GM23338 (cell line): ENCODE data around the gene MRPS27. TPM values are rescaled to one million over a fixed set of nuclear protein-coding genes. Genes with fewer than 3 reads are reported as not detected.
A peak's percentile ranks its signal among the peaks of the same experiment; 100 is the strongest.

Experiments
- ATAC-seq: fragments of 200-7000 bp; cut with Tn5 transposase; 3 replicates; pipeline ENCODE4 v1.9.1; 2020
- DNase-seq: peaks from one replicate; pipeline ENCODE4 v3.0.0-alpha.2; 2015; ENCODE audit warnings: low spot score
- H2AFZ ChIP-seq: fragments of 200-600 bp; sonication (generic); 2 replicates; pipeline ENCODE4 v1.8.0; 2016; ENCODE audit warnings: antibody characterized with exemption, mild to moderate bottlenecking, moderate library complexity
- H3F3A ChIP-seq: fragments of 200-600 bp; sonication (generic); replicated peaks from 2 replicates; pipeline ENCODE4 v1.8.0; 2017; ENCODE audit warnings: antibody characterized with exemption, mixed run types, low read depth
- H3K27ac ChIP-seq: fragments of 200-600 bp; sonication (generic); 2 replicates; pipeline ENCODE4 v1.6.1; 2016; ENCODE audit warnings: low read depth
- H3K27me3 ChIP-seq: fragments of 200-600 bp; sonication (generic); 2 replicates; pipeline ENCODE4 v1.8.0; 2016; ENCODE audit warnings: mild to moderate bottlenecking, mixed run types, moderate library complexity; ENCODE audit not compliant: insufficient read depth
- H3K36me3 ChIP-seq: fragments of 200-600 bp; sonication (generic); 2 replicates; pipeline ENCODE4 v1.8.0; 2016; ENCODE audit warnings: mild to moderate bottlenecking; ENCODE audit not compliant: insufficient read depth
- H3K4me1 ChIP-seq: fragments of 200-600 bp; sonication (generic); 2 replicates; pipeline ENCODE4 v1.8.0; 2016; ENCODE audit warnings: mild to moderate bottlenecking, moderate library complexity; ENCODE audit not compliant: insufficient read depth
- H3K4me2 ChIP-seq: fragments of 200-600 bp; sonication (generic); 2 replicates; pipeline ENCODE4 v1.7.1; 2017; ENCODE audit warnings: mixed run types
- H3K4me3 ChIP-seq: fragments of 200-600 bp; sonication (generic); 2 replicates; pipeline ENCODE4 v1.6.1; 2016; ENCODE audit warnings: mixed run types
- H3K79me2 ChIP-seq: fragments of 200-600 bp; sonication (generic); replicated peaks from 2 replicates; pipeline ENCODE4 v1.8.0; 2017; ENCODE audit warnings: mild to moderate bottlenecking; ENCODE audit not compliant: insufficient read depth
- H3K9me2 ChIP-seq: fragments of 200-600 bp; sonication (generic); 2 replicates; pipeline ENCODE4 v1.8.0; 2017; ENCODE audit not compliant: insufficient read depth
- H4K20me1 ChIP-seq: fragments of 200-600 bp; sonication (generic); replicated peaks from 2 replicates; pipeline ENCODE4 v1.8.0; 2017; ENCODE audit warnings: mild to moderate bottlenecking; ENCODE audit not compliant: insufficient read depth
- H3K27ac Mint-ChIP-seq: 2 replicates; pipeline ENCODE4 v1.8.0; 2020; ENCODE audit warnings: inconsistent platforms, mild to moderate bottlenecking, moderate library complexity, mixed read lengths
- H3K27me3 Mint-ChIP-seq: 3 replicates; pipeline ENCODE4 v1.8.0; 2022; ENCODE audit warnings: low read depth, mild to moderate bottlenecking, moderate library complexity, mixed read lengths, inconsistent platforms; ENCODE audit not compliant: insufficient read depth, poor library complexity
- H3K36me3 Mint-ChIP-seq: 3 replicates; pipeline ENCODE4 v1.8.0; 2021; ENCODE audit warnings: low read depth, mild to moderate bottlenecking, inconsistent platforms, moderate library complexity, mixed read lengths
- H3K4me1 Mint-ChIP-seq: 3 replicates; pipeline ENCODE4 v1.8.0; 2020; ENCODE audit warnings: mild to moderate bottlenecking, inconsistent platforms, mixed read lengths
- H3K4me3 Mint-ChIP-seq: 3 replicates; pipeline ENCODE4 v1.8.0; 2021; ENCODE audit warnings: moderate library complexity, mild to moderate bottlenecking, inconsistent platforms, mixed read lengths
- H3K9me3 Mint-ChIP-seq: 3 replicates; pipeline ENCODE4 v1.8.0; 2020; ENCODE audit warnings: moderate library complexity, mild to moderate bottlenecking, inconsistent platforms, mixed read lengths
- CTCF ChIP-seq, 2 experiments: fragments of 200-600 bp in 1 of 2; sonication (generic) in 1 of 2; conservative IDR thresholded peaks; 2 replicates each; pipeline versions ENCODE4 v1.5.1 to v1.6.1; 2016 to 2017; ENCODE audit warnings: antibody characterized with exemption in 2 of 2, low read depth in 2 of 2, mild to moderate bottlenecking in 2 of 2, moderate library complexity in 1 of 2
- JUNB ChIP-seq: IDR thresholded peaks from one replicate; pipeline ENCODE4 v1.6.1; 2016; ENCODE audit warnings: antibody characterized with exemption; ENCODE audit not compliant: unreplicated experiment
- NANOG ChIP-seq: IDR thresholded peaks from 2 replicates; pipeline ENCODE4 v1.6.1; 2016; ENCODE audit warnings: antibody characterized with exemption, borderline replicate concordance
- STAT1 ChIP-seq: IDR thresholded peaks from one replicate; pipeline ENCODE4 v1.6.1; 2016; ENCODE audit warnings: antibody characterized with exemption; ENCODE audit not compliant: unreplicated experiment
- ZNF114 ChIP-seq: fragments of 250-450 bp; sonication (Bioruptor Pico); IDR thresholded peaks from 2 replicates; pipeline ENCODE4 v1.5.0; 2020; ENCODE audit warnings: mild to moderate bottlenecking, moderate library complexity
- polyA plus RNA-seq: library from polyadenylated mRNA; unstranded; fragments of >200 nt; fragmentation: Nextera tagmentation; extraction: Ambion mirVana; gene quantifications from 2 replicates; pipeline ENCODE4 v1.2.1, GENCODE V29; 2016
- total RNA-seq: library from RNA; depleted of rRNA; stranded (reverse); fragments of >200 nt; shearing (Covaris generic); gene quantifications from 2 replicates; pipeline ENCODE4 v1.2.3, GENCODE V29; 2014

The MRPS27 gene
- total and polyA plus RNA-seq, 2 experiments from 2014 or later, result 53.2 to 141 TPM

DNA sequence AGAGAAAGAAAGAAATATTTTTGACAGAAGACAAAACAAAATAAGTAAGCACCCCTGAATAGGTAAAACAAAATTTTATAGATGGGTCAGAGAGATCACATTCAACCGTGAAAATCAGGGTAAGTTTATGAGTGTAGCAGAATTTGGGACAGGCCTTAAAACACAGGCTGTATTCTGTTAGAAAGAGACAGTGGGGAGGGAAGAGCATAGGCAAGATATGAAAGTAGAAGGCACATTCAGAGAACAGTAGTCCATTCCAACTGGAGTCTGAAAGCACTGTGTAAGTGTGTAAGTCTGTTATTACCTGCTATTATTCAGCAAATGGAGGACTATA is 38.6 kb downstream of the MRPS27 start:
- no peaks in the 10 kb centered on the region for H3F3A ChIP-seq
- Mint-ChIP-seq H3K4me3 (no peak overlapping the region), H3K4me1 (no peaks in the 10 kb centered on the region), H3K36me3 (peaks cover 32% of the 10 kb centered on the region), H3K27ac (no peak overlapping the region), H3K27me3 (peaks cover 1% of the 10 kb centered on the region), H3K9me3 (peaks cover 2% of the 10 kb centered on the region; the same call in 1 of the 3 replicates)
- peaks cover 5% of the 10 kb centered on the region; the same call in 1 of the 2 replicates for H3K36me3 ChIP-seq
- DNase-seq, result no peak
- no peak overlapping the region for H2AFZ ChIP-seq
- no peak for ATAC-seq
- no peak overlapping the region for H3K4me3 ChIP-seq
- H3K27me3 ChIP-seq, result no peaks in the 10 kb centered on the region
- TF ChIP-seq STAT1, result no peak
- no peak for TF ChIP-seq JUNB
- TF ChIP-seq ZNF114, result no peak
- 0 out of 2 replicates have a peak, but pooled peaks cover 4% of the 10 kb centered on the region for H4K20me1 ChIP-seq
- H3K79me2 ChIP-seq, result 0 out of 2 replicates have a peak, but pooled peaks cover 28% of the 10 kb centered on the region
- H3K27ac ChIP-seq, result peak overlapping the region; percentile 34; the same call in 1 of the 2 replicates
- H3K4me2 ChIP-seq, result no peak overlapping the region
- no peaks in the 10 kb centered on the region for H3K4me1 ChIP-seq
- no peaks in the 10 kb centered on the region for H3K9me2 ChIP-seq

- Histone ChIP-seq H3K36me3 (no peaks in the 10 kb centered on the region), H3K27me3 (no peaks in the 10 kb centered on the region), H3K9me2 (no peaks in the 10 kb centered on the region), H3K27ac (no peak overlapping the region), H4K20me1 (0 out of 2 replicates have a peak, but pooled peaks cover 4% of the 10 kb centered on the region), H3K4me1 (no peaks in the 10 kb centered on the region), H3F3A (no peaks in the 10 kb centered on the region), H3K4me2 (no peak overlapping the region), H2AFZ (no peak overlapping the region), H3K4me3 (no peak overlapping the region), H3K79me2 (peaks cover 36% of the 10 kb centered on the region; the same call in 1 of the 2 replicates)
- peak; percentile 68 for DNase-seq
- Mint-ChIP-seq H3K4me3 (no peak overlapping the region), H3K27me3 (peaks cover 3% of the 10 kb centered on the region), H3K4me1 (peaks cover 4% of the 10 kb centered on the region; the same call in 1 of the 3 replicates), H3K36me3 (peaks cover 39% of the 10 kb centered on the region), H3K27ac (no peak overlapping the region), H3K9me3 (peaks cover 2% of the 10 kb centered on the region; the same call in 1 of the 3 replicates)
- ATAC-seq, result peak; percentile 79
- TF ChIP-seq ZNF114, result no peak
- TF ChIP-seq NANOG, result no peak
- TF ChIP-seq CTCF (conservative IDR thresholded peaks at IDR 0.05; ENCODE audit: low read depth in 2 of 2), result peak; percentile 64 to 72
Measured at GRCh38 chr5:72280581-72281069, 39.4 kb downstream of the MRPS27 start.

- peaks cover 4% of the 10 kb centered on the region; the same call in 1 of the 2 replicates for H4K20me1 ChIP-seq
- no peak overlapping the region for H3K4me3 ChIP-seq
- no peaks in the 10 kb centered on the region for H3K9me2 ChIP-seq
- peak overlapping the region; percentile 58 for H3K27ac Mint-ChIP-seq
- ATAC-seq (no peak), DNase-seq (no peak)
- no peak overlapping the region for H3K27ac ChIP-seq
- peaks cover 50% of the 10 kb centered on the region for H3K79me2 ChIP-seq
- H3F3A ChIP-seq, result no peaks in the 10 kb centered on the region
- H3K4me1 Mint-ChIP-seq, result peaks cover 12% of the 10 kb centered on the region; the same call in 2 of the 3 replicates
- no peaks in the 10 kb centered on the region for H3K27me3 ChIP-seq
- H2AFZ ChIP-seq, result no peak overlapping the region
- H3K9me3 Mint-ChIP-seq, result peaks cover 2% of the 10 kb centered on the region; the same call in 1 of the 3 replicates
- H3K4me2 ChIP-seq, result no peak overlapping the region
- no peaks in the 10 kb centered on the region for H3K4me1 ChIP-seq
- H3K36me3 Mint-ChIP-seq, result peaks cover 33% of the 10 kb centered on the region
- peaks cover 2% of the 10 kb centered on the region for H3K27me3 Mint-ChIP-seq
- H3K36me3 ChIP-seq, result 0 out of 2 replicates have a peak, but pooled peaks cover 4% of the 10 kb centered on the region
- H3K4me3 Mint-ChIP-seq, result no peak overlapping the region
- TF ChIP-seq CTCF (conservative IDR thresholded peaks at IDR 0.05; ENCODE audit: low read depth in 2 of 2), result no peak
- no peak for TF ChIP-seq JUNB
Measured at GRCh38 chr5:72276219-72276752, 43.8 kb downstream of the MRPS27 start.
